T-helper 2 cell treated with Interferon-gamma antibody and Interleukin-4, amounts not matched to agents 5 μg/mL and 100 μg/mL, for 36 hours (primary cell): ENCODE measurements around the gene GBA2.

Source experiments
- DNase-seq: peaks from one replicate; pipeline ENCODE4 v3.0.0; 2021; ENCODE audit warnings: low spot score
- H3K27ac Mint-ChIP-seq: one replicate; pipeline ENCODE4 v1.8.0; 2021; ENCODE audit warnings: mild to moderate bottlenecking, mixed read lengths
- H3K27me3 Mint-ChIP-seq: one replicate; pipeline ENCODE4 v1.8.0; 2021; ENCODE audit warnings: low read depth, mixed read lengths
- H3K36me3 Mint-ChIP-seq: one replicate; pipeline ENCODE4 v1.8.0; 2021; ENCODE audit warnings: low read depth, mixed read lengths
- H3K4me1 Mint-ChIP-seq: one replicate; pipeline ENCODE4 v1.8.0; 2021; ENCODE audit warnings: low read depth, mixed read lengths
- H3K4me3 Mint-ChIP-seq: one replicate; pipeline ENCODE4 v1.8.0; 2022; ENCODE audit warnings: mild to moderate bottlenecking, moderate library complexity, mixed read lengths
- H3K9me3 Mint-ChIP-seq: one replicate; pipeline ENCODE4 v1.8.0; 2021; ENCODE audit warnings: mixed read lengths

The GBA2 gene

GRCh38 chr9:35757226-35757891, 8.3 kb upstream of the GBA2 start:
- Mint-ChIP-seq H3K36me3 (peaks cover 21% of the 10 kb centered on the region), H3K27ac (peak overlapping the region; percentile 88), H3K4me3 (peak overlapping the region; percentile 97), H3K9me3 (no peaks in the 10 kb centered on the region), H3K4me1 (peaks cover 34% of the 10 kb centered on the region), H3K27me3 (no peaks in the 10 kb centered on the region)
- peak; percentile 25 for DNase-seq

DNA sequence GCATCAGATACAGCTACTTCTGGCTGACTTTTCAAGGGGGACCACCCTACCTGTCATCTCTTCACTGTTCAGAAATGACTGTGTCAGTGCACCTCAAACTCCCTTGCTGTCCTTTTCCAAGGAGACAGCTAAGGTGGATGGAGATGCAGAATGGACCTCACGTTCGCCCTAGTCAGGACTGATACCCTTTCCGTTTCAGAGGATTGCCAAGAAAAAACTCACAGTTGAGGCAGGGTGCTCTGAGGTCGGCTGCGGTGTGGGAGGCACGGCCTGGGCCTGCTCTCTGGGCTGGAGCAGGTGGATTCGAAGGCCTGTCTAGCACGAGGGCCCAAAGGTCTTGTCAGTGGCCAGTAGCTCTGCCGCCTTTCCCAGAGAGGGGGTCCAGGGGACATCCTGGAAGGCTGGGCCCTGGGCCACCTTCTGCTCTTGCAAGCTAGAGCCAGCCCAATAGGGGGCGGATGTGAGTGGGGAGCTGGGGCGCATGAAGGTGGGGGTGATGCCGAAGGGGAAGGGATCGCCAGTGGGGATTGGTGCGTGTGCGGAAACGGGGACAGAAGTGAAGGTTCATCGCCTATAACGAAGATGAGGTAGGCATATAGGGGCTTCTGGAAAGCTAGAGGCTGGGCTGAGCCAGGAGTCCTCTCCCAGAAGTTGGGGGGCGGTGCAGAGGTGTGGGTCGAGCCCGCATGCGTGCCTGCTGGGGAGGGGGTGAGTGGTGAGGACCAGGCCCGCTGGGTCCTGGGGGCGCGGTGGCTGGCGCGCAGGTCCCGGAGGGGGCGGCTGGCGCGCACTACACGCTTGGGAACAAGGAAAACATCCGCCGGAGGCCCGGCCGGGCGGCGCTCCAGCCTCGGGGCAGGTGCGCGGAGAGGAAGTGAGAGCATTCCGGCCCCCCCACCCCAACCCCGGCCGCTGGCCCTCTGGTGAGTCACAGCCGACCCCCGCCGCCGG, 7.5 kb upstream of the GBA2 start:
- Mint-ChIP-seq H3K27me3 (no peaks in the 10 kb centered on the region), H3K4me3 (peak overlapping the region; percentile 97), H3K4me1 (peaks cover 37% of the 10 kb centered on the region), H3K36me3 (peaks cover 24% of the 10 kb centered on the region), H3K27ac (peak overlapping the region; percentile 98), H3K9me3 (no peaks in the 10 kb centered on the region)
- DNase-seq, result peak; percentile 73

DNA sequence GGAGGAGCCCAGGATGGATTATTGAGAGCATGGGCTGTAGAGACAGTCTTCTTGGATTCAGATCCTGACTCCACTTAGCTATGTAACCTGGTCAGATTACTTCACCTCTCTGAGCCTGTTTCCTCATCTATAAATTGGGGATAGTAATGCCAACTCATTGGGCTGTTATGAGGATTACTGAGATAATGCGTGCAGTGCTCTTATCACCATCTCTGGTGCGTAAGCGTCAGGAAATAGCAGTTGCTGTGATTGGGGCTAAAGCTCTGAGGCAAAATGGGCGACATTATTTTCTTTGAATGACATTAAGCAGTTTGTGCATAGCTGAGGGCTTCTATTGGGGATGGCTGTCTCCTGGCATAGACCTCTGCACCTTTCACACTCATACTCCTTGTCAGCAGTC, 6.0 kb upstream of the GBA2 start:
- Mint-ChIP-seq H3K4me1 (peaks cover 34% of the 10 kb centered on the region), H3K36me3 (peaks cover 22% of the 10 kb centered on the region), H3K9me3 (no peaks in the 10 kb centered on the region), H3K4me3 (no peak overlapping the region), H3K27me3 (no peaks in the 10 kb centered on the region), H3K27ac (no peak overlapping the region)
- no peak for DNase-seq

DNA sequence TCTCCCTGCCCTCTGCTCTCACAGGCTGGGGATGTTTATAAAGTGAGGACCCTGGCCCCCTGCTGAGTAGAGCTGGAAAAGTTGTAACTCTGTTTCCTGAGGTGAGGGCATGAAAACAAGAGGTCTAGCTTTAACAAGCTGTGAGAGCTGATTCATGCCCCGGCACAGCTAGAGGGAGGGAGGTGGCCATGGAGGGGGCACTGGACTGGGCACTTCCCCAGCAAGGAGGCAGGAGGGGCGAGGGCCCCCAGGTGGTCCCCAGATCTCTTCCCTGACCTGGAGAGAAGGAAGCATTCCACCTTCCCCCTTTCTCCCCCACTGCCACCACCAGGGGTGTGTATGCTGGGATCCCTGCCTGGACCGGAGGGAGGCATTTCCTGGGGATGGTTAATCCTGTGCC, 5.2 kb upstream of the GBA2 start, which contains the start of gene MSMP:
Gene MSMP (minus strand): TSS at position 13 of the 400 bp plus-strand sequence. CDS start 147 bp downstream, outside the sequence.
- peaks cover 34% of the 10 kb centered on the region for H3K4me1 Mint-ChIP-seq
- no peak for DNase-seq
- no peaks in the 10 kb centered on the region for H3K9me3 Mint-ChIP-seq
- H3K4me3 Mint-ChIP-seq, result no peak within 1 kb of the TSS
- peaks cover 22% of the 10 kb centered on the region for H3K36me3 Mint-ChIP-seq
- no peaks in the 10 kb centered on the region for H3K27me3 Mint-ChIP-seq
- no peak within 1 kb of the TSS for H3K27ac Mint-ChIP-seq

DNA sequence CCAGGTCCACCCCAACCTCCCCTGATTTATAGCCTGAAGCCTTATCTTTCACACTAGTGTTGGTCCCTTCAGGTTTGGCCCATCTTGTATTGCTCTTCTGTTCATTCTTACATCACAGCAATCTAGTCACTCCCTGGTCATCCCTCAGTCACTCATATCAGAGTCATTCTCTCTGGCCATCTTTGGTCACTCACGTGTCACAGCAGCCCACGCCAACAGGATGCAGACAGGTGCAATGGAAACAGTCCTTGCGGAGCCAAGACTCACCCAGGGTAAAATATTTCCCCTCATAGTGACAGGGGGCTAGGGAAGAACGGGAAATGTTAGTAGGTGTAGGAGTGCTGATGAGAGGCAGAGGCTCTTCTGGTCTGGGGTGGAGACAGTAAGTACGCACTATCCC, 4.4 kb upstream of the GBA2 start:
- Mint-ChIP-seq H3K27me3 (no peaks in the 10 kb centered on the region), H3K4me1 (peaks cover 28% of the 10 kb centered on the region), H3K4me3 (no peak overlapping the region), H3K36me3 (peaks cover 22% of the 10 kb centered on the region), H3K9me3 (no peaks in the 10 kb centered on the region), H3K27ac (no peak overlapping the region)
- DNase-seq, result no peak

DNA sequence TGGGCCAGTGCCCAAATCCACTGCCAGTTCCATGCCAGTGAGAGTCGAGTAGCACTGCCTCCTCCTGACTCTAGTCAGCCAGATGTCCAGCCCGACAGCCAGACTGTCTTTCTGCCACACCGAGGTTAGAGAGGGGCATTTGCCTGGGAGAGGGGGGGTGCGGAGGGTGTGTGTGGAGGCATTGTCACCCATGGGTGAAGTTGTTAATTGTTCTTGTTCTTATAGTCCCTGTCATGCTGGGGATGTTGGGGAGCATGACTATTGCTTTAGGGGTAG, 1.2 kb upstream of the GBA2 start:
- Mint-ChIP-seq H3K4me3 (peak overlapping the region; percentile 95), H3K9me3 (no peaks in the 10 kb centered on the region), H3K36me3 (peaks cover 29% of the 10 kb centered on the region), H3K27ac (peak overlapping the region; percentile 88), H3K27me3 (no peaks in the 10 kb centered on the region), H3K4me1 (peaks cover 36% of the 10 kb centered on the region)
- DNase-seq, result no peak

GRCh38 chr9:35749515-35750255, 657 bp upstream of the GBA2 start:
- H3K4me3 Mint-ChIP-seq, result peak overlapping the region; percentile 95
- no peaks in the 10 kb centered on the region for H3K27me3 Mint-ChIP-seq
- H3K36me3 Mint-ChIP-seq, result peaks cover 31% of the 10 kb centered on the region
- peaks cover 36% of the 10 kb centered on the region for H3K4me1 Mint-ChIP-seq
- peak overlapping the region; percentile 88 for H3K27ac Mint-ChIP-seq
- no peaks in the 10 kb centered on the region for H3K9me3 Mint-ChIP-seq
- DNase-seq, result peak; percentile 30

- peak overlapping the region; percentile 68 for H3K27ac Mint-ChIP-seq
- H3K27me3 Mint-ChIP-seq, result no peaks in the 10 kb centered on the region
- H3K36me3 Mint-ChIP-seq, result peaks cover 40% of the 10 kb centered on the region
- H3K9me3 Mint-ChIP-seq, result no peaks in the 10 kb centered on the region
- peaks cover 38% of the 10 kb centered on the region for H3K4me1 Mint-ChIP-seq
- peak overlapping the region; percentile 91 for H3K4me3 Mint-ChIP-seq
- DNase-seq, result no peak
Measured at GRCh38 chr9:35748242-35748857, 678 bp downstream of the GBA2 start.

GRCh38 chr9:35746583-35746982, 2.4 kb downstream of the GBA2 start:
- Mint-ChIP-seq H3K36me3 (peaks cover 40% of the 10 kb centered on the region), H3K27ac (no peak overlapping the region), H3K9me3 (no peaks in the 10 kb centered on the region), H3K4me1 (peaks cover 42% of the 10 kb centered on the region), H3K4me3 (peak overlapping the region; percentile 91), H3K27me3 (no peaks in the 10 kb centered on the region)
- DNase-seq, result no peak

- peaks cover 45% of the 10 kb centered on the region for H3K4me1 Mint-ChIP-seq
- no peak overlapping the region for H3K27ac Mint-ChIP-seq
- DNase-seq, result no peak
- H3K4me3 Mint-ChIP-seq, result peak overlapping the region; percentile 74
- H3K27me3 Mint-ChIP-seq, result no peaks in the 10 kb centered on the region
- H3K9me3 Mint-ChIP-seq, result no peaks in the 10 kb centered on the region
- H3K36me3 Mint-ChIP-seq, result peaks cover 38% of the 10 kb centered on the region
Measured at GRCh38 chr9:35745569-35745968, 3.5 kb downstream of the GBA2 start.

DNA sequence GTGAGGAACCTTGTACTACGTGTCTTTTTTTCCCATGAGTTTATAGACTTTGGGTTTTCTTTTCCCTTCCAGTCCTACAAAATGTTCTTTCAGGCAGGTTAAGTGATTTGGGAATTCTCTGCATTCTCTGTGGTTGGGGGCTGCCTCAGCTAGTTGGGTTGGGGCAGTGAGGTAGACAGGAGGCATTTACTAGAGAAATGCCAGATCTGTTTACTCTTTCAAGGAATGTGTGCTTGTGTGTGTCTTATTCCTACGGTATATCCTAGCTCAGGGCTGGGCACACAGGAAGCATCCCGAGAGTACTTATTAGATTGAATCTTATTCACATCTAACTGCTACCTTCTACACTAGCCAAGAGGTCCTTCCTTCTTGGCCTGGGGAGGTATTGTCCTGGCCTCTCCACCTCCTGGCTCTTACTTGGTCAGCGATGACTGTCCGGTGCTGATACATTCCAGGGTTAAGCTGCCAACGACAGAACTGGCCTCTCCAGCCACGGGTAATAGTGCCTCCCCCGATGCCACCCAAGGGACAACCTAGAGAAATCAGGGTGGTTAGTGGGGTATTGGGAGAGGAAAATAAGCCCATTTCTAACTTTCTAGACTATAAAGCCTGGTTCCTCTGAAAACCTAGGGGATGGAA, 5.0 kb downstream of the GBA2 start:
- no peak for DNase-seq
- Mint-ChIP-seq H3K27ac (no peak overlapping the region), H3K36me3 (peaks cover 46% of the 10 kb centered on the region), H3K4me3 (no peak overlapping the region), H3K27me3 (no peaks in the 10 kb centered on the region), H3K4me1 (peaks cover 39% of the 10 kb centered on the region), H3K9me3 (no peaks in the 10 kb centered on the region)

GRCh38 chr9:35743452-35743851, 5.6 kb downstream of the GBA2 start:
- no peak overlapping the region for H3K27ac Mint-ChIP-seq
- peaks cover 51% of the 10 kb centered on the region for H3K36me3 Mint-ChIP-seq
- no peaks in the 10 kb centered on the region for H3K27me3 Mint-ChIP-seq
- H3K4me1 Mint-ChIP-seq, result peaks cover 39% of the 10 kb centered on the region
- no peak for DNase-seq
- H3K4me3 Mint-ChIP-seq, result no peak overlapping the region
- no peaks in the 10 kb centered on the region for H3K9me3 Mint-ChIP-seq

DNA sequence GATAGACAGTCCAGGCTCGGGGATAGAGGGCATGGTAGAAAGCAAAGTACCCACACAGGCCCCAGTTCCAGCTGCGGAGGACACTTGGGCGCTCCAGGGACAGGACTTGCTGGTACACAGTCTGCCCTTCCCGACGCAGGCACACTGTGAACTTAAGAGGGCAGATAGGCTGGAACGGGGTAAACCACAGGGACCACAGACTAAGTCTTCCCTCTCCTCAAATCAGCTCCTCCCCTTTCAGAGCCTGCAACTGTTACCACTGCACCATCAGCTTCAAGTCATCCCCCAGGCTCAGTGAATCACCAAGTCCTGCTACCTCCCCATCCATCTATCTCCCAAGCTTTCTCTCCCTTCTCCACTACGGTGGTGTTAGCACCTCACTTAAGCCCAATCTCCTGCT, 7.3 kb downstream of the GBA2 start:
- Mint-ChIP-seq H3K4me3 (peak overlapping the region; percentile 16), H3K27ac (peak overlapping the region; percentile 37), H3K27me3 (no peaks in the 10 kb centered on the region), H3K4me1 (peaks cover 24% of the 10 kb centered on the region), H3K9me3 (no peaks in the 10 kb centered on the region), H3K36me3 (peaks cover 52% of the 10 kb centered on the region)
- no peak for DNase-seq
